DOHH2 (cell line): ENCODE data around the gene FBN3.

Source experiments
- EZH2phosphoT487 ChIP-seq: fragments of 200-600 bp; sonication (generic); IDR thresholded peaks from 2 replicates; pipeline ENCODE4 v1.6.1; 2017; ENCODE audit warnings: borderline replicate concordance, mild to moderate bottlenecking, antibody characterized with exemption, low read length, moderate library complexity, mixed read lengths
- TF ChIP-seq, protein P1 (sequence below): fragments of 200-600 bp; sonication (generic); IDR thresholded peaks from one replicate; pipeline ENCODE4 v1.5.1; 2014; ENCODE audit warnings: antibody characterized with exemption, mild to moderate bottlenecking, low read depth, low read length; ENCODE audit not compliant: poor library complexity, severe bottlenecking

DNA sequence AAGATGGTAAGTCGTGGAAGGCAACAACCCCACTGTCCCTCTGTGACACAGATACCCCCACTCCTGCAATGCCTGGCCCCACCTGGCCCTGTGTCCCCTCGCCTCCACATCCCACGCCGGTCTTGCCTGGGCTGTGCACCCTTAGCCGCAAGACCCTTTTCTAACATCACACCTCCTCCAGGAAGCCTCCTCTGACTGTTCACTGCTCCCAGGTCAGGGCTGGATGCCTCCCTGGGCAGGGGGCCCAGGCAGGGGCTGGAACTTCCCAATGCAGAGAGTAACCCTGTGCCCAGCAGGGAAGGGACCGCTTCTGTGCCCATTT is 1.3 kb downstream of the FBN3 start:
- TF ChIP-seq, protein P1, sequence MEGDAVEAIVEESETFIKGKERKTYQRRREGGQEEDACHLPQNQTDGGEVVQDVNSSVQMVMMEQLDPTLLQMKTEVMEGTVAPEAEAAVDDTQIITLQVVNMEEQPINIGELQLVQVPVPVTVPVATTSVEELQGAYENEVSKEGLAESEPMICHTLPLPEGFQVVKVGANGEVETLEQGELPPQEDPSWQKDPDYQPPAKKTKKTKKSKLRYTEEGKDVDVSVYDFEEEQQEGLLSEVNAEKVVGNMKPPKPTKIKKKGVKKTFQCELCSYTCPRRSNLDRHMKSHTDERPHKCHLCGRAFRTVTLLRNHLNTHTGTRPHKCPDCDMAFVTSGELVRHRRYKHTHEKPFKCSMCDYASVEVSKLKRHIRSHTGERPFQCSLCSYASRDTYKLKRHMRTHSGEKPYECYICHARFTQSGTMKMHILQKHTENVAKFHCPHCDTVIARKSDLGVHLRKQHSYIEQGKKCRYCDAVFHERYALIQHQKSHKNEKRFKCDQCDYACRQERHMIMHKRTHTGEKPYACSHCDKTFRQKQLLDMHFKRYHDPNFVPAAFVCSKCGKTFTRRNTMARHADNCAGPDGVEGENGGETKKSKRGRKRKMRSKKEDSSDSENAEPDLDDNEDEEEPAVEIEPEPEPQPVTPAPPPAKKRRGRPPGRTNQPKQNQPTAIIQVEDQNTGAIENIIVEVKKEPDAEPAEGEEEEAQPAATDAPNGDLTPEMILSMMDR, result no peak
- no peak for TF ChIP-seq EZH2phosphoT487
